GM19324 (cell line): Measurements from ENCODE around the gene SYT17.

Experiments
- ATAC-seq: cut with Tn5 transposase; IDR thresholded peaks from one replicate; pipeline ENCODE4 v1.9.1; 2021; ENCODE audit warnings: mild to moderate bottlenecking, moderate library complexity; ENCODE audit not compliant: unreplicated experiment, low FRiP score

The SYT17 gene

GRCh38 chr16:19167710-19168370, at the start of gene SYT17:
TSS of gene SYT17 (plus strand) at chr16:19168240. CDS start at chr16:19168647, 407 bp downstream.
- no peak for ATAC-seq

GRCh38 chr16:19118938-19119431, 49.1 kb upstream of the SYT17 start:
- no peak for ATAC-seq

- ATAC-seq, result no peak
Measured at GRCh38 chr16:19119564-19119963, 48.5 kb upstream of the SYT17 start.

GRCh38 chr16:19123535-19124178, 44.4 kb upstream of the SYT17 start:
- no peak for ATAC-seq

- no peak for ATAC-seq
Measured at GRCh38 chr16:19126300-19126699, 41.7 kb upstream of the SYT17 start.

- ATAC-seq, result peak; percentile 8
Measured at GRCh38 chr16:19127205-19127604, 40.8 kb upstream of the SYT17 start.

- peak; percentile 51 for ATAC-seq
Measured at GRCh38 chr16:19127674-19128131, 40.3 kb upstream of the SYT17 start.

GRCh38 chr16:19128454-19129200, 39.4 kb upstream of the SYT17 start:
- ATAC-seq, result no peak

GRCh38 chr16:19130385-19130784, 37.7 kb upstream of the SYT17 start:
- no peak for ATAC-seq

GRCh38 chr16:19130852-19131824, 36.9 kb upstream of the SYT17 start:
- no peak for ATAC-seq

- ATAC-seq, result no peak
Measured at GRCh38 chr16:19131825-19132218, 36.2 kb upstream of the SYT17 start.

- ATAC-seq, result no peak
Measured at GRCh38 chr16:19132255-19132654, 35.8 kb upstream of the SYT17 start.

- no peak for ATAC-seq
Measured at GRCh38 chr16:19132898-19133297, 35.1 kb upstream of the SYT17 start.

- no peak for ATAC-seq
Measured at GRCh38 chr16:19133600-19133999, 34.4 kb upstream of the SYT17 start.

GRCh38 chr16:19135201-19135842, 32.7 kb upstream of the SYT17 start:
- no peak for ATAC-seq

- no peak for ATAC-seq
Measured at GRCh38 chr16:19135896-19136438, 32.1 kb upstream of the SYT17 start.

GRCh38 chr16:19136549-19137196, 31.4 kb upstream of the SYT17 start:
- no peak for ATAC-seq

GRCh38 chr16:19137201-19138128, 30.6 kb upstream of the SYT17 start:
- no peak for ATAC-seq
